ENCODE data around the gene MYH15.

MYH15 gene

DNA sequence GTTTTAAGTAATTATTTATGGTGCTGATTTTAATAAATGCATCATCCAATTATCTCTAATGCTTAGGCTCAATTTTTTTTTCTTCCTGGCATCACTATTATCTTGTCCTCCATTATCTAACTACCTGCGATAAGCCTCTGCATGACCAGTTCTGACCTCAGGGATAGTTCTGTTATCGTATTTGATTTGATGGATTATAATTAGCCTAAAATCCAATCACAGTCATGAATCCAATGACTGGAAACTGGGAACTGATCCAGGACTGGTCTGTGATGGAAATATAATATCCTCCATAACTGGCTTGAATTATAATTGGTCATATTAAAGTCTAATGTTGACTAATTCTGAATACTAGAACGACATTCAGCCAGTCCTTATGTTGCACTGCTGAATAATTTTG, 1.1 kb downstream of the MYH15 start:
- no peak for DNase-seq (ENCODE audit: low spot score)

DNA sequence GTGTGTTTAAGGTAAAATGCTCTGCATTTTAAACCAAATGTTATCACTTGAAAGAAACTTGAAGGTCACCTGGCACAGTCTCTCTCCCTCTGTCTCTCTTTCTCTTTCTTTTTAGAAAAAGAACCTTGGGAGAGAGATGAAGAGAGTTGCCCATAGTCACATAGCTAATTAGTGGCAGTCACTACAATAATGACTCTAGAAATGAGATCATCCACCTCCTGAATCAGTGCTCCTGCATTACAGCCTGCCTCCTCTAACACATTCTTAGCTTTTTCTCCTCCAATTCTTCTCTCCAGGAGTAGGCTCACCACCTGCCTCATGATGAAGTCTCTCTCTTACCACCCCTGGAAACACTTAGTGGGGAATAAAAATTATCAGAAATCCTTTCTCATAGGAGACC, 2.5 kb downstream of the MYH15 start:
- no peak for DNase-seq (ENCODE audit: low spot score)

DNA sequence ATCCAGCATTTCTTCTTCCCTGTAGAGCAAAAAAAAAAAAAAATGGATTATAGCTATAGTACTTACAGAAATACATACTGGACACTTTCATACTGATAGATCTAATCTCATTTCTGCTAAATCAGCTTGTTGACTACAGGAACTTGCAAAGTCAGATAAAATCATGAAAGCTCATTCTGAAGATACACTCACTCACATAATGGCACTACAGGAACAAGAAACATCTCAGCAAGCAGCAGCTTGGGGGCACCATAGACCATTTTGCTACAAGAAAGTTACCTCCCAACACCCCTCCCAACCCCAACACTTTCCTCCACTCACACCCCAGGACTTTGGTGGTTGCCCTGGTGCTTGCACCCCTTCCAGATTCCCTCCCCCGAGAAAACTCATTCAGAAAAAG, 4.6 kb downstream of the MYH15 start:
- no peak for DNase-seq (ENCODE audit: low spot score)

DNA sequence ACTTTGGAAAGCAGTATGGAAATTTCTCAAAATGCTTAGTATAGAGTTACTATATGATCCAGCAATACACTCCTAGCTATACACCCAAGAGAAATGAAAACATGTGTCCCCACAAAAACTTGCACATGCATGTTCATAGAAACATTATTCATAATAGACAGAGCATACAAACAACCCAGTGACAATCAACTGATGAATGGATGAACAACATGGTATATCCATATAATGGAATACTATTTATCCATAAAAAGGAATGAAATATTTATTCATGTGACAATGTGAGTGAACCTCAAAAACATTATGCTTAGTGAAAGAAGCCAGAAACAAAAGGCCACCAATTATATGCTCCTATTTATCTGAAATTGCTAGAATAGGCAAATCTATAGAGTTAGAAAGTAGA, 6.7 kb downstream of the MYH15 start:
- no peak for DNase-seq (ENCODE audit: low spot score)

DNA sequence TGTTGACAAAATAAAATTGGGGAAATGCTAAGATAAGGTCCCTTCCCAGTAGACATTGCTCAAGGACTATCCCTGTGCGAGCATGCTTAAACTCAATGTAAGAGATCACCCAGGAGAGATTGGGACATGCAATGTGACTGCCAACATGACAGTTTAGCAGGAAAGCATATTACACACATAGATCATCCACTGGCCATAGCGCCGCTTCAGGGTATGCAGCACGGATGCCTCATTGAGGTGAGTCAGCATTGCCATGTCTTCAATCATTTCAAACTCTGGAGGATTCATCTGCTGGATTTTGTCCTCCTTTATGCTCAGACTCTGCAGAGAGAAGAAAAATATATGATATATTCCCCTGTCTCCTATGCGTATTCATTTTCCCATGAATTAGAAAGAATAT, 8.9 kb downstream of the MYH15 start:
- DNase-seq (ENCODE audit: low spot score): no peak

DNA sequence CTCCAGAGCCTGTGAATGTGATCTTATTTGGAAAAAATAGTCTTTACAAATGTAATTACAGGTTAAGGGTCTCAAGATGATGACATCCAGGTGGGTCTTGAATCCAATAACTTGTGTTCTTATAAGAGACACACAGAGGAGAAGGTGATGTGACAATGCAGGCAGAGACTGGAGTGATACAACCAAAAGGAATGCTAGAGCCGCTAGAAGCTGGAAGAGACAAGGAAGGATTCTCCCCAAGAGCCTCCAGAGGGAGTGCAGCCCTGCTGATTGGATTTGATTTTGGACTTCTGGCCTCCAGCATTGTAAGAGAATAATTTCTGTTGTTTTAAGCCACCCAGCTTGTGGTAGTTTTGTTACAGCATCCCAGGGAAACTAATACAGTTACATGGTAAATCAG, 9.7 kb downstream of the MYH15 start:
- DNase-seq (ENCODE audit: low spot score): no peak

DNA sequence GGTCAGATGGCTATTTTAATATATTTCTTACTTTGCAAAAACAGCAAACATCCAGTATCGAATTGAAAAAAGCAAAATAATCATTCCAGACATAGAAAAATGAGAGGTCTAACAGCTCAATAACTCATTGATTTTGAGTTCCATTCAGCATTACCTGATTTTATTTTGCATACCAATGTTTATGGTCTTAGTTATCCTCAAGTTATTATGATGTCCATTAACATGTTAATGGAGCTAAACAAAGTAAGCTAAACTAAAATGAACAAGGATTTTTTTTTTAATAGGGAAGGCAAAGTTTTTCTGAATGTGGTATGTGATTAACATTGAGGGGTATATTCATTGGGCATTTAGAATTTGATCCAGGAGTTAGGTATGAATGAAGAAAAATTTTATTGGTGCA, 13.1 kb downstream of the MYH15 start:
- no peak for DNase-seq (ENCODE audit: low spot score)

DNA sequence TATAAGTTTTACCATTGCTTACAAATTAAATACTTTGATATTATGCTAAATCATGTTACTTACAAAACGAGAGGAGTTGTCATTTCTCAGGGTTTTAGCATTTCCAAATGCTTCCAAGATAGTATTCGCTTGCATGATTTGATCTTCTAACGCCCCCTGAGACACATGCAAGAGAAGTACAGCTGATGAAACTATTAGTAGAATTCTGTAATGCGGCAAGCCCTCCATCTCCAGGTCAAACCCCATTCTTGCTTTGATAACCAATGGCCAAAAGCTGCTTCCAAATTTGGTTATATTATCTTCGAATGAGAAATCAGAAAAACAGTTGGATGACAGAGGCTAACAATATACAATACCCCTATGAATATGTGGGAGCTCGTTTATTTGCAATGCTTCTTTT, 14.7 kb downstream of the MYH15 start:
- no peak for DNase-seq (ENCODE audit: low spot score)

DNA sequence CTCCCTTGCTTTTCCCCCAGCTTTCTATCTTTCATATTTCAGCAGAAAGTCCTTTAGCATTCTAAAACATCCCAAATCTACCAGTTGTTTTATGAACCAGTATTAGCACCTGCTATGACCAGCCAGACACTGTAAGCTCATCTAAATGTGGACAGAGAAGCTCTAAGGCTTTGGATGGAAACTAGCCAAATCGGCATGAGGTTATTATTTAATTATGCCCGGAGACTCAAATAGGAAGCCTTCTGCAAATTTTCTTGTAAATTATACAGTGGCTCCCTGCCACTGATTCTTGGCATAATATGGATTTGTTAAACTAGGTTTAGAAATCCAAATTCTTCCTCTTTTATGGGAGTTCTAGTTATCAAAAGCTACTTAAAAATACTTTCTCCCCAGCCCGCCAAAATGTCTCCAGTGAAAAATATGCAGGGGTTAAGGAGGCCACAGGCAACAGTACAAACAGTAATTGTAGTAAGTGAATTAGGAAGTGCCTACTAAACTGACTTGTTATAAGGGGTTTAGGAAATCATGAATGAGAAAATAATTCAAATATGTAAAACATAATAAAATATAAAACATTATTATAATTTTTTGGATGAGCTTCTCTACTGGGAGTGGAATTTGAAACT, 15.4 kb downstream of the MYH15 start:
- DNase-seq (ENCODE audit: low spot score): no peak

DNA sequence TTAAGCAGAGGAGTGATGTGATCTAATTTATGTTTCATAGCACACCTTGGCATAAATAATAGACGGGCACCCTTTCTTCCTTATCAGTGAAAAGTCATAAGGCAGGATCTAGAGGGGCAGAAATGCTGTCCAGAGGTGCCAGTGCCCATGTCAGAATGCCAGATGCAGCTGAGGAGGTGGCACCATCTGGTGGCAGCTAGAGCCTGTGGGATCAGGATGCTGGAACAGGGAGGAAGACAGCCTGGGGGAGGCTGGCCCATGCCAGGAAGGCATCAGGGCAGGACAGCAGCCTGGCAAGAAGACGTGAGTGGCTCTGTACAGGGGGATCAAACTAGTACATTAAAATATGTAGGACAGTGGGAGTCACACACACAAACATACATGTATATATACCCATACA, 16.5 kb downstream of the MYH15 start:
- DNase-seq (ENCODE audit: low spot score): no peak

DNA sequence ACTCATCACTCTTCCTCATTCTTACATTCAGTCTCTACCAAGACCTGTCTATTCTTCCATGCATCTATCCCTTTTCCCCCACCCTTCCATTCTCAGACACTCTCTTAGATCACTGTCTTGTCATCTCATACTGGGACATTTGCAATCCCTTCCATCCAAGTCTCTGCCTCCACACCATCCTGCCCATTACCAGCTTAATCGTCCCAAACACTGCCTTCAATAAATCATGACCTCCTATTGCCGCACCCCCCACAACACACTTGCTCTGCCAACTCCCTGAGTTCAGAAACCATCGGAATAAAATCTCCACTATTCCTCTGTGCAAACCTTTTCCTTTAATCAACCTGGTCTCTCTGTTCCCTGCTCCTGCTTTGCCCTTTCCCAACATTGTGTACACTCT, 18.9 kb downstream of the MYH15 start:
- DNase-seq (ENCODE audit: low spot score): no peak

DNA sequence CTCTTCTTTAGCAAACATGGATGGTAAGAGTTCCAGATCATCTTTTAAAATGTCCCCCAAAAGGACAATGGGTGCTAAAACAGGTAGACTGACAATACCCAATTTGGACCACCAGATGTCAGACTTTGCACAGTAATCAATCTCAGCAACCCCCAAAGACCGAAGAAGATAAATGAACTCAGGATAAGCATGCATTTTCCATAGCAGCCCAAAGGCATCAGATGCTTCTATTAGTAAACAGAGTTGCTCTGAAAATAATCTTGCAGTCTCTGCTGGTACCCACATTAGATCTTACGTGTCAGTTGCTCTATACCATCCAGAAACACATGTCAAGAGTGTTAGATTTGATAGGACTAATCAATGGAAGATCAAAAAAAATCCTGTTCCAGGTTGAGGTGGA, 20.6 kb downstream of the MYH15 start:
- DNase-seq (ENCODE audit: low spot score): peak; percentile 79

DNA sequence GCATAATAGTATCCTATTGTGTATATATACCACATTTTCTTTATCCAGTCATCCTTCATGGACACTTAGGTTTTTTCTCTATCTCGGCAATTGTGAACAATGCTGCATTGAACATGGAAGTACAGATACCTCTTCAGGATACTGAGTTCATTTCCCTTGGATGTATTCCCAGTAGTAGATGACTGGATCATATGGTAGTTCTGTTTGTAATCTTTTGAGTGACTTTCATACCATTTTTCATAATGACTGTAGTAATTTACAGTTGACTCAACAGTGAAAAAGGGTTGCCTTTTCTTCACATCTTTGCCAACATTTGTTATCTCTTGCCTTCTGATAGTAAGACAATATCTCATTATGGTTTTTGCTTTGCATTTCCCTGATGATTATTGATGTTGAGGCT, 21.8 kb downstream of the MYH15 start:
- DNase-seq (ENCODE audit: low spot score): no peak

DNA sequence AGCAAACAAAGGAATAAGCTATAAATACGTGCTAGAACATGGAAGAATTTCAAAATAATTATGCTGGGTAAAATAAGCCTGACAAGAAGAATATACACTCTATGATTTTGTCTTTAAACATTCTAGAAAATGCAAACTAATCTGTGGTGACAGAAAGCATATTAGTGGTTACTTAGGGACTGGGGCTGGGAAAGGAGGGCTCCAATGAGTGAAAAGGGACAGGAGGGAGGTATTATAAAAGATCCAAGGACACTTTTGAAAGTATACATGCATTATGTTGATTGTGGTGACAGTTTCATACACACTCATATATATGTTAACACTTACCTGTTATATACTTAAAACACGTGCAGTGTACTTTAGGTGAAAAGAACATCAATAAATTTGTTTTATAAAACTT, 23.0 kb downstream of the MYH15 start:
- DNase-seq (ENCODE audit: low spot score): no peak

DNA sequence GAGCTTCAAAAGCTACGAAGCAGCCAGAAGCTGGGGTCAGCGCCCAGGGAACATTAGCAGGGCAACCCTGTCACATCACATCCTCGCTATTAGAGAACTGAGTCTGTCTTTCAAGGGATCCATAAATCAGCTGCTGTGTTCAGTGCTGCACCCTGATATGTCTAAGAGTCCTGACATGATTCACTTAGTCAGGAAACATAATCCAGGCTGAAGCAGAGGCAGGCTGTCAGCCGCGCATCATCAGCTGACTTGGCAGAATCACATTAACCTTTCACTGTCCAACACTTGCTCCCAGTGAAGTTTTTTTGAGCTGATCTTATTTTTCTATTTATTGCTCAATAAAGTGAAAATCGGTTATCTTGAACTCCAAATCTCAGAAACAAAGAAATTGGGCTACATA, 23.5 kb downstream of the MYH15 start:
- no peak for DNase-seq (ENCODE audit: low spot score)

DNA sequence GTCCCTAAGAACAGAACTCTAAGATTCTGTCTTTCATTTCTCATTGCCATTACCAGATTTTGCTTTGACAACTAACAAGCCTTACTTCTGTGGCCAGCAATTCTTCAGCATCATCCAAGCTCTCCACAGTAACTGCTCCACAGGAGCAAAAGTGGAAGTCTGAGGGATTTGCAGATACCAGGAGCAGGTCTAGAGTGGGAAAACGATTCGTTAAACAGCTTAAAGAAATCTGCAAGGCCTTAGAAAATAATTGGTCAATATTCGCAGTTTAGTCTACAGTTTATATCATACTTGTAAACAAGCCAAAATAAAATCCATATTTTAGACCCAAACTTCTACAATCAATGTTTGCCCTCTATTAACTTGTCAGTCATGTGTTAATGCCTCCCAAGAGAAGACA, 24.1 kb downstream of the MYH15 start:
- no peak for DNase-seq (ENCODE audit: low spot score)

DNA sequence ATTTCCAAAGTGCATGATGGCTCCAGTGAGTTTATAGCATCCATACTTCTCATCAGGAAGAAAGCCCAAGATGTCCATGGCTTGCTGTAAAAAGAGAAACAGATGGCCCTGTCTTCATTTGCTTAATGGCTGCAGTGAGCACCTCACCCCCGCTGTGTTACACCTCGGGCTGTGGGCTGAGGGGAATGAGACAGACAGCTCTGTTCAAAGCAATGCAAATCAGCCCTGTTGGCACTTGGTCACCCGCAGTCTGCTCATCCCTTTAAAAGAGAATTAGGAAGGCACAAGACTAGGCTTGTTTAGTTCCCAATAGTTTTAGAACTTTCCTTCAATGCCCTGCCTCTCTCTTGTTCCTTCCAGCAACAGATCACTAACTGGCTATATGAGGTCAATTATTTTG, 25.2 kb downstream of the MYH15 start:
- no peak for DNase-seq (ENCODE audit: low spot score)

DNA sequence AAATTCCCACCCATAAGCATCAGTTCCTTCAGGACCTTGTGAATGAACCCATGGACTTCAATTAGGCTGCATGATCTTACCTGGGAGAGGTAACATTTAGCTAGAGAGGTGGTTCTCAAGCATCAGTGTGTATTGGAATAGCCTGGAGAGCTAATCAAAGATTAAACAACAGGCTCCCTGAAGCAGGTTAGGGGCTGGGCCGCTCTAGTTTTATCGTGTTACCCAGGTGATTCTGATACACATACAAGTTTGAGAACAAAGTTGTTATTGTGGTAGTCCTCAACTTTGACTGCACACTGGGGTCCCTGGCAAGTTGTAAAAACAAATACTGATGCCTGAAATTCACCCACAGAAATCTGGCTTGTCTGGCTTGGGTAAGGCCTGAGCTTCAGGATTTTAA, 31.2 kb downstream of the MYH15 start:
- DNase-seq (ENCODE audit: low spot score): no peak

DNA sequence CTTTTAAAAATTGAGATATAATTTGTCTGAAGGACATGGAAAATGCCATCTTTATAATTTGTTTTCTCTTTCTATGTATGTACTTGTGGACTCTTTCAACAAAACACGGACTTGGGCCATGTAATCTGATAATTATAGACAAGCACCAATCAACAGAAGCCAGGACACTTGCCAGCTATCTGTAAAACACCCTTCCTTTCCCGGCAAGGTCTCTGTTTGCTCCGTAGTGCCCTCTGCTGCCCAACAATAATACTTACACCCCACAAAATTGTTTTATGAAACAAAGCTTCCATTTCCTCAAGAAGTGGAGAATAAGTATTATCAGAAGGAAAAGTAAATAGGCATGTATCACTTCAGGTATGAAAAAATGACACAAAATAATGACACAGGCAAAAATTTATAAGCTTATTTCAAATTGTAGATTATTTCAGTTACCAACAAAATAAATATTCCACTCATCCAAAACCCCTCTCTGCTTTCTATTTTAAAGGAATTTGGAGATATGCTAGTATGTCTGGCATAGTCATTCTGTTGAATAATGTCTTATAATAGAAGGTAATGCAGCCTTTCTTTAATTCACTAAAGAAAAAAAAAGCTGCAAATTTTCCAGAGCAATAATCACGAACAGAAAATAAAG, 32.8 kb downstream of the MYH15 start:
- peak; percentile 74 for DNase-seq (ENCODE audit: low spot score)

DNA sequence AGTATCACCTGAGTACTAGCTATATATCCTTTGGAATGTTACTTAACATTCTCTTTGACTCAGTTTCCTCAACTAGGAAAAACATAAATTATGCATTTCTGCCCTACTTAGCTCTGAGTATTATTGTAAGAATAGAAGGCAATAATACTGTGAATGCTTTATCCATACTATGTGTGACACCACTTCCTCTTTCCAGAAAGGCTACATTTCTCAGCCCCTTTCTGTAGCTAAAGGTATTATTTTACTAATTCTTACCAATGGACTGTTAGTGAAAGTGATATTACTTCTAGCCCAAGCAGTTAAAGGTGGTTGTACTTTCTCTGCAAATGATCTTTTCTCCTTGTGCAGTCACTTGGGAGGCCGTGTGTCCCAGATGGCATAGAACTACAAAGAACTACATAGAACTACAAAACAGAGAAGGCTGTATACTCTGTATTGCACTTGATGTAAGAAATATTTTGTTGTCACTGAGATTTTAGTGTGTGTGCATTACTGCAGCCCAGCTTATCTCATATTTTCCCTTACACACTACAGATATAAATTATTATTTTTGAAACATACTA, 35.1 kb downstream of the MYH15 start:
- DNase-seq (ENCODE audit: low spot score): no peak

DNA sequence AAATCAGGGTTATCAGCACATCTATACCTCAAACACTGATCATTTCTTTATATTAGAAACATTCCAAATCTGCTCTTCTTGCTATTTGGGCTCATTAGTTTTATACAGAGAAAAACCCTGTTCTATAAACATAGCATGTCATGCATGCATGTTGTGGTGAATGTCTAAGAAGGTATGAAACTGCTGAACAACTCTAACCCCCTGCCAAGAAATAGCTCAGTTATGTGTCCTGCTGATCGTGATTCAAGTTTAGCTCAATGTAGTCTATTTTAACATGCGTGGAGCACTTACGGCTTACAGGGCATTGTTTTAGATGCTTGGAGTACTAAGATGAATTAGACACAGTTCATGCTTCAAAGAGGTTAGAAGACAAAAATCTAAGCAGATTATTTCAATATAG, 35.8 kb downstream of the MYH15 start:
- DNase-seq (ENCODE audit: low spot score): no peak

DNA sequence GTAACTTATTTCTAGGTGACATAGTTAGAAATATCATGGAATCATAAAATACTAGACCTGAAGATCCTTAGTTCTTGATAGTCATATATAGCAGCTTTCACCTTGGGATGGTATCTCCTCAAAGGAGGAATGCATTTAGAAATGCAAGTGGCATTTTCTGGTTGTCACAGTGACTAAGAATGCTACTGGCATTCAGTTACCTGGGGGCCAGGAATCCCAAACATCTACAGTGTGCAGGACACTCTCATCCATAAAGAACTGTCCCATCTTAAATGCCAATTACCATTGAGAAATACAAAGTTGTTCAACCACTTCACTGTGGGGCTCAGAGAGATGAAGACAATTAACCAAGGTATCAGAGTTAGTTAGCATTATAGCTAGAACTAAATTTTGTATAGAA, 36.7 kb downstream of the MYH15 start:
- no peak for DNase-seq (ENCODE audit: low spot score)

DNA sequence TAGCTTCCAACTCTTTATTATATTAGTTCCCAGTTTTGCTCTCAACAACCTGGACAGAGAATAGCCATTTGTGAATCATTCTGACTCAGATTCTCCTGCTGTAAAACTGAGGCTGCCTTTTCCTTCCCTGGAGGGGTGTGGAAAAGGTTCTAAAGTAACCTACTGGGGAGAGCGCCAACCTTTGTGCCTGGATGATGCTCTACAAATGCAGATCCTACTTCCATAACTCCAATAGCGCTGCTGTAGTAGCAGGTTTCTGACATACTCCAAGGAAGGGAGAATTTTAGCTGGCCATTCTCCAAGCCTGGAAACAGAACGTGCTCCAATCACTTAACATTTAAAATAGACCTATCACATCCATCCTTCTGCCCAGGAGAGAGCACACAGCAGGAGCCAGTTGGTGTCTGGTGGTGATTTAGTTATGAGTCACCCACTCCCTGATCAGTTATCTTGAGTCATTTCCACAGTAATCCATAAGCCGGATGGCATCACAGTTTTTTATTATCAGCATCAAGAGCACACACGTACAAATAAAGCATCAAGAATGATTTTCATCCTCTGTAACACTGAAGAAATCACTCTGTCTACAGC, 38.3 kb downstream of the MYH15 start:
- no peak for DNase-seq (ENCODE audit: low spot score)

DNA sequence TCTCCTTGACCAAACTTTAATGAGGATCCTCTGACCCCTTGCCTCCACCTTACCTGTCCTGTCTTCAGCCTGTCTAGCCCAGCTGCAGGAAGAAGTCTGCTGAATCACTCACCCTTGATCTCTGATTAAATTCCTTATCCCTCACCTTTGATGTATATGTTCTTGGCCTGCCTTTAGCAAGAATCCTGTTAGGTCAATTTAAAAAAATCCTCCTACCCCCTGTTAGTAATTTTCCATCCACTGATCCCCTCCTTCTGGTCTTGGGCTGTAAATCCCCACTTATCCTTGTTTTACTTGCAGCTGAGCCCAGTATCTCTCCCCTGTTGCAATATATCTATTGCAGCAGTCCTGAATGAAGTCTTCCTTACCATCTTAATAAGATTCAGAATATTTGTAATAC, 39.0 kb downstream of the MYH15 start:
- DNase-seq (ENCODE audit: low spot score): no peak
